Astrocyte (in vitro differentiated cells and primary cell): ENCODE results near the gene ATF3. TPM values are rescaled to one million over a fixed set of nuclear protein-coding genes. Genes with fewer than 3 reads are reported as not detected.

Experiments
- DNase-seq: peaks from one replicate; pipeline ENCODE4 v3.0.0-alpha.2; 2010; ENCODE audit warnings: low read depth
- FAIRE-seq: peaks from 2 replicates; lab custom pipeline; 2011; peaks lifted over from hg19 to GRCh38; lab: Jason Lieb, UNC
- H2AFZ ChIP-seq: 2 replicates; pipeline ENCODE4 v1.6.0; 2012; ENCODE audit warnings: low read depth, low read length, inconsistent platforms
- H3K27ac ChIP-seq: 2 replicates; pipeline ENCODE4 v1.5.1; 2011; ENCODE audit warnings: low read depth, low read length, inconsistent platforms
- H3K27me3 ChIP-seq: 2 replicates; pipeline ENCODE4 v1.6.0; 2011; ENCODE audit warnings: low read length, inconsistent platforms; ENCODE audit not compliant: insufficient read depth
- H3K36me3 ChIP-seq: 2 replicates; pipeline ENCODE4 v1.5.1; 2011; ENCODE audit warnings: low read length, inconsistent platforms; ENCODE audit not compliant: insufficient read depth
- H3K4me1 ChIP-seq: 2 replicates; pipeline ENCODE4 v1.5.1; 2011; ENCODE audit warnings: low read length, inconsistent platforms; ENCODE audit not compliant: insufficient read depth
- H3K4me2 ChIP-seq: 2 replicates; pipeline ENCODE4 v1.6.0; 2012; ENCODE audit warnings: low read length, inconsistent platforms
- H3K4me3 ChIP-seq: 2 replicates; pipeline ENCODE4 v1.5.1; 2011; ENCODE audit warnings: low read depth, mild to moderate bottlenecking, low read length, inconsistent platforms; ENCODE audit not compliant: insufficient read depth
- H3K79me2 ChIP-seq: 2 replicates; pipeline ENCODE4 v1.6.0; 2012; ENCODE audit warnings: mild to moderate bottlenecking, low read length, inconsistent platforms; ENCODE audit not compliant: insufficient read depth
- H3K9ac ChIP-seq: 2 replicates; pipeline ENCODE4 v1.6.0; 2012; ENCODE audit warnings: mild to moderate bottlenecking, low read length, inconsistent platforms
- H3K9me3 ChIP-seq: 2 replicates; pipeline ENCODE4 v1.5.1; 2012; ENCODE audit warnings: low read depth, mild to moderate bottlenecking, low read length, inconsistent platforms; ENCODE audit not compliant: insufficient read depth
- H4K20me1 ChIP-seq: 2 replicates; pipeline ENCODE4 v1.6.0; 2012; ENCODE audit warnings: low read length, inconsistent platforms; ENCODE audit not compliant: insufficient read depth
- H3K27ac Mint-ChIP-seq: one replicate; pipeline ENCODE4 v1.8.0; 2021; ENCODE audit warnings: mild to moderate bottlenecking, mixed read lengths; ENCODE audit not compliant: unreplicated experiment
- H3K27me3 Mint-ChIP-seq: one replicate; pipeline ENCODE4 v1.8.0; 2021; ENCODE audit warnings: low read depth, mixed read lengths; ENCODE audit not compliant: unreplicated experiment
- H3K36me3 Mint-ChIP-seq: one replicate; pipeline ENCODE4 v1.8.0; 2021; ENCODE audit warnings: low read depth, mixed read lengths; ENCODE audit not compliant: unreplicated experiment
- H3K4me1 Mint-ChIP-seq: one replicate; pipeline ENCODE4 v1.8.0; 2021; ENCODE audit warnings: low read depth, mixed read lengths; ENCODE audit not compliant: unreplicated experiment
- H3K4me3 Mint-ChIP-seq: one replicate; pipeline ENCODE4 v1.8.0; 2021; ENCODE audit warnings: mild to moderate bottlenecking, moderate library complexity, mixed read lengths; ENCODE audit not compliant: unreplicated experiment
- H3K9me3 Mint-ChIP-seq: one replicate; pipeline ENCODE4 v1.8.0; 2021; ENCODE audit warnings: mild to moderate bottlenecking, mixed read lengths; ENCODE audit not compliant: unreplicated experiment
- EZH2 ChIP-seq: IDR thresholded peaks from 2 replicates; pipeline ENCODE4 v1.6.1; 2012; ENCODE audit warnings: mild to moderate bottlenecking, low read length, inconsistent platforms; ENCODE audit not compliant: insufficient read depth
- total RNA-seq: library from RNA; stranded (reverse); gene quantifications from 2 replicates; pipeline ENCODE4 v1.2.1, GENCODE V29; 2021
- TF ChIP-seq, protein P1 (sequence below): IDR thresholded peaks from 2 replicates; pipeline ENCODE4 v1.5.1; 2011; ENCODE audit warnings: low read depth, mild to moderate bottlenecking, inconsistent platforms, low read length, moderate library complexity; ENCODE audit not compliant: insufficient read depth

The ATF3 gene
- total RNA-seq, 1 donor from 2014 or later = 87.6 TPM

DNA sequence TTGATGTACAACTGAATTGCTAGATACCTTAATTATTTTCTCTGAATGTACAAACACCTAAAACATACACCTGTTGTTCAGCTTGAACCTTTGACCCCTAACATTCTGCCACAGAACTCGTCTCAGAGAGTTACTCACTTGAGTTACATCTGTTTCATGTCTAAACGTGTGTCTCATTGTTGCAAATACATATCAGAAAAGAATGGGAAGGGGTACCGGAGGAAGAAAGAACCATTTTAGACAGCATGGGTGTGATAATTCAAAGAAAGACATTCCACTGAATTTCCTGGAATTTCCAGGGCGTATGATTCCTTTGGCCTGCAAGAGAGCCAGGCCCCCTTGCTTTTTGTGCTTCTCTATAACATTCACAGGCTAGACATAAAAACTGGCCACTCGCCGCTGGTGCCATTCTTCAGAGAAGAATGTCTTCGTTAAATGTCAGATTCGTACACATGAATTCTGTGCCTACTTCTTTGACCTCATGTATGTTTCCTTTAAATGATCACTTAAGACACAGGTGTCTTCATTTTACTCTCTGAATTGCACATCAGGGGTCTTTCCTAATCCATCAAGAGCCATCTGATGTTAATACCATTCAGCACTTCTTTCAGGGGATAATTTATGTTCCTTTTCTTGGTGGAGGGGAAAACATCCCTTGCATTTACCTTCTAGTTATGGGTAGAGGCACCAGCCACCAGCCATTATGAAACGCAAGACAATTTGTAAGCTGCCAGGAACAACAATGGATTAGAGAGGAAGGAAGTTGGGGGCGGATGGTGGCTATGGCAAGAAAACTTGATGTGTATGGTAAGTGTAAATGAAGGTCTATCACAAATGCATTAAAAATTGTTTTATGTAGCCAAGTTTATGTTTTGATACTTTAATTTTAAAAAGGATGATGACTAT is 12.7 kb downstream of the ATF3 start:
- Mint-ChIP-seq H3K27me3 (peaks cover 15% of the 10 kb centered on the region), H3K36me3 (peaks cover 31% of the 10 kb centered on the region), H3K4me1 (peaks cover 10% of the 10 kb centered on the region), H3K27ac (peak overlapping the region; percentile 13), H3K9me3 (no peaks in the 10 kb centered on the region), H3K4me3 (no peak overlapping the region)
- Histone ChIP-seq H3K4me2 (no peak overlapping the region), H3K79me2 (no peaks in the 10 kb centered on the region), H3K36me3 (peaks cover 5% of the 10 kb centered on the region), H3K9ac (no peak overlapping the region), H3K4me1 (no peaks in the 10 kb centered on the region), H3K27ac (no peak overlapping the region), H3K27me3 (no peaks in the 10 kb centered on the region), H4K20me1 (peaks cover 3% of the 10 kb centered on the region), H2AFZ (no peak overlapping the region), H3K9me3 (no peaks in the 10 kb centered on the region), H3K4me3 (no peak overlapping the region)
- TF ChIP-seq, protein P1, sequence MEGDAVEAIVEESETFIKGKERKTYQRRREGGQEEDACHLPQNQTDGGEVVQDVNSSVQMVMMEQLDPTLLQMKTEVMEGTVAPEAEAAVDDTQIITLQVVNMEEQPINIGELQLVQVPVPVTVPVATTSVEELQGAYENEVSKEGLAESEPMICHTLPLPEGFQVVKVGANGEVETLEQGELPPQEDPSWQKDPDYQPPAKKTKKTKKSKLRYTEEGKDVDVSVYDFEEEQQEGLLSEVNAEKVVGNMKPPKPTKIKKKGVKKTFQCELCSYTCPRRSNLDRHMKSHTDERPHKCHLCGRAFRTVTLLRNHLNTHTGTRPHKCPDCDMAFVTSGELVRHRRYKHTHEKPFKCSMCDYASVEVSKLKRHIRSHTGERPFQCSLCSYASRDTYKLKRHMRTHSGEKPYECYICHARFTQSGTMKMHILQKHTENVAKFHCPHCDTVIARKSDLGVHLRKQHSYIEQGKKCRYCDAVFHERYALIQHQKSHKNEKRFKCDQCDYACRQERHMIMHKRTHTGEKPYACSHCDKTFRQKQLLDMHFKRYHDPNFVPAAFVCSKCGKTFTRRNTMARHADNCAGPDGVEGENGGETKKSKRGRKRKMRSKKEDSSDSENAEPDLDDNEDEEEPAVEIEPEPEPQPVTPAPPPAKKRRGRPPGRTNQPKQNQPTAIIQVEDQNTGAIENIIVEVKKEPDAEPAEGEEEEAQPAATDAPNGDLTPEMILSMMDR = no peak
- TF ChIP-seq EZH2 = no peak
- no peak for DNase-seq
- no peak for FAIRE-seq

DNA sequence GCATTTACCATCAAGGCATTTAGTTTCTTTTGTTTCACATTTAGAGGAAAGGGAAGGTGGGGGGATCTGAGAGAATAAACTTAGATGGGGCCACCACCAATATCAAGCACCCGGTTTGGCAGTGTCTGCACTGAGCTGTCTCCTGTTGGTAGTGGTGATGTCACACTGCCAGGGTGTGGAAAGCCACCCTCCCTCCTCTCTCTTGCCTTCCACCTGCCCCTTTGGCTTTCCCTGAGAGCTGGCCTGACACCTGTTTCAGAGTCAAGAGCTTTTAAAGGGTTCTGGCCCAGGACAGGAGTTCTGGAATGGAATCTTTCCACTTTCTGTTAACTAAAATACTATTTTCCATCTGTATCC is 13.4 kb downstream of the ATF3 start:
- DNase-seq (no peak), FAIRE-seq (no peak)
- Histone ChIP-seq H3K9ac (no peak overlapping the region), H3K27ac (no peak overlapping the region), H3K9me3 (no peaks in the 10 kb centered on the region), H3K4me2 (no peak overlapping the region), H3K36me3 (peaks cover 2% of the 10 kb centered on the region), H3K27me3 (peaks cover 4% of the 10 kb centered on the region), H4K20me1 (peaks cover 3% of the 10 kb centered on the region), H2AFZ (no peak overlapping the region), H3K79me2 (no peaks in the 10 kb centered on the region), H3K4me3 (no peak overlapping the region), H3K4me1 (no peaks in the 10 kb centered on the region)
- Mint-ChIP-seq H3K4me3 (no peak overlapping the region), H3K36me3 (peaks cover 26% of the 10 kb centered on the region), H3K27me3 (peaks cover 18% of the 10 kb centered on the region), H3K27ac (no peak overlapping the region), H3K9me3 (no peaks in the 10 kb centered on the region), H3K4me1 (peaks cover 10% of the 10 kb centered on the region)
- TF ChIP-seq, protein P1 = no peak
- no peak for TF ChIP-seq EZH2

DNA sequence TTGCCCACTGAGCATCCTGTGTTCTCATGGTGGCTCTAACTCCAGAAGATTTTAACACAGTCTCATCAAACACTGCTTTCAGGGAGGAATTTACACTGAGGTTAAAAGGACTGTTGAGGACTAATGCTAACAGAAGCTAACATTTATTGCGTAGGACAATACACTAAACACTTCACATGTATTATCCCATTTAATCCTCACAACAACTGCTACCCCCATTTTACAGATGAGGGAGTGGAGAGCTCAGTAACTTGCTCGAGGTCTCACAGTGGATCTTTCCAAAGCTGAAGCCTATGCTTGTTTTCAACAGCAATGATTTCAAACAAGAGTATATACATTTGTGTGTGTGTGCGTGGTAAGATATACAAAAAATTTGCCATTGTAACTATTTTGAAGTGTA is 13.9 kb downstream of the ATF3 start:
- no peak overlapping the region for H3K4me3 Mint-ChIP-seq
- H3K27ac Mint-ChIP-seq = no peak overlapping the region
- no peak overlapping the region for H3K27ac ChIP-seq
- H3K36me3 ChIP-seq = no peaks in the 10 kb centered on the region
- H3K36me3 Mint-ChIP-seq = peaks cover 25% of the 10 kb centered on the region
- H3K27me3 Mint-ChIP-seq = peaks cover 21% of the 10 kb centered on the region
- H3K4me3 ChIP-seq = no peak overlapping the region
- TF ChIP-seq EZH2 = no peak
- TF ChIP-seq, protein P1 = no peak
- no peak overlapping the region for H3K4me2 ChIP-seq
- no peaks in the 10 kb centered on the region for H3K9me3 ChIP-seq
- no peak for FAIRE-seq
- no peak overlapping the region for H3K9ac ChIP-seq
- no peaks in the 10 kb centered on the region for H3K4me1 ChIP-seq
- no peak overlapping the region for H2AFZ ChIP-seq
- DNase-seq = no peak
- H3K27me3 ChIP-seq = peaks cover 6% of the 10 kb centered on the region
- peaks cover 10% of the 10 kb centered on the region for H3K4me1 Mint-ChIP-seq
- H4K20me1 ChIP-seq = peaks cover 3% of the 10 kb centered on the region
- no peaks in the 10 kb centered on the region for H3K79me2 ChIP-seq
- no peaks in the 10 kb centered on the region for H3K9me3 Mint-ChIP-seq
